Karpas-422 (cell line): Measurements from ENCODE around the gene FOXP4. TPM values are rescaled to one million over a fixed set of nuclear protein-coding genes. Genes with fewer than 3 reads are reported as not detected.

Experiments
- small RNA-seq: library from RNA; depleted of rRNA; stranded (forward); fragments of <200 nt; gene quantifications from one replicate; pipeline ENCODE3, GENCODE V24; 2014
- total RNA-seq: library from RNA; depleted of rRNA; stranded (reverse); fragments of >200 nt; shearing (Covaris generic); gene quantifications from 2 replicates; pipeline ENCODE4 v1.2.3, GENCODE V29; 2014; ENCODE audit warnings: low replicate concordance; rRNA removed

Gene FOXP4
- total RNA-seq, 1 experiment from 2014 or later, result 5.0 TPM

Small RNA genes lying within 50 kb of the gene (small RNA-seq; reads per million reads assigned to genes)
- gene MIR4641, result not detected

Other genes starting within 250 kb of the FOXP4 start
- not detected in 2 replicates for gene NCR2, start 210.8 kb upstream of the FOXP4 start, total RNA-seq
- gene MDFI, start 92.1 kb downstream of the FOXP4 start, total RNA-seq, result not detected in 2 replicates
- gene TFEB, start 189.2 kb downstream of the FOXP4 start, total RNA-seq, result 72.3 and 117 TPM in 2 replicates
- not detected in 2 replicates for gene PGC, start 201.0 kb downstream of the FOXP4 start, total RNA-seq
- 4.8 and 9.5 TPM in 2 replicates for gene FRS3, start 233.5 kb downstream of the FOXP4 start, total RNA-seq
- 0.41 and 2.8 TPM in 2 replicates for gene PRICKLE4, start 234.4 kb downstream of the FOXP4 start, total RNA-seq
- gene TOMM6, start 241.3 kb downstream of the FOXP4 start, total RNA-seq, result 119 and 229 TPM in 2 replicates